Pancreas (tissue), 10 donors: Measurements from ENCODE around the gene AK8. TPM values are rescaled to one million over a fixed set of nuclear protein-coding genes. Genes with fewer than 3 reads are reported as not detected.

Source experiments
- ATAC-seq, 4 donors: fragments of 200-7000 bp; cut with Tn5 transposase; one replicate each; pipeline versions ENCODE4 v1.8.0 to v1.9.1; 2020; ENCODE audit warnings: mild to moderate bottlenecking in 4 of 4, moderate library complexity in 4 of 4
- DNase-seq, 6 donors: peaks; one replicate each; pipeline ENCODE4 v3.0.0-alpha.2; 2020
- FAIRE-seq: peaks from 2 replicates; lab custom pipeline; 2012; peaks lifted over from hg19 to GRCh38; lab: Jason Lieb, UNC
- H3K27ac ChIP-seq, 4 donors: fragments of 200-600 bp; sonication (generic); 1 replicate in 3 of 4; 2 replicates in 1 of 4; pipeline versions ENCODE4 v1.5.0 to v1.8.0; 2020
- H3K27me3 ChIP-seq, 4 donors: fragments of 200-600 bp; one replicate each; pipeline ENCODE4 v1.8.0; 2021
- H3K36me3 ChIP-seq, 3 donors: fragments of 200-600 bp; sonication (generic) in 1 of 3; one replicate each; pipeline versions ENCODE4 v1.5.0 to v1.8.0; 2020 to 2021
- H3K4me1 ChIP-seq, 3 donors: fragments of 200-600 bp; one replicate each; pipeline ENCODE4 v1.8.0; 2021
- H3K4me3 ChIP-seq, 4 donors: fragments of 200-600 bp; sonication (generic) in 2 of 4; one replicate each; pipeline versions ENCODE4 v1.5.0 to v1.8.0; 2020 to 2021
- H3K9me3 ChIP-seq, 4 donors: fragments of 200-600 bp; one replicate each; pipeline ENCODE4 v1.8.0; 2021
- CTCF ChIP-seq, 4 donors: fragments of 200-600 bp; sonication (generic) in 3 of 4; IDR thresholded peaks; one replicate each; pipeline versions ENCODE4 v1.5.0 to v1.8.0; 2021; ENCODE audit warnings: antibody characterized with exemption in 4 of 4
- WGBS, 2 donors: extraction: QIAGEN DNeasy Blood & Tissue Kit; methylation state at CpG; one replicate each; pipeline ENCODE4 v1.1.7; 2013; 5-methylcytosine and 5-hydroxymethylcytosine counted together
- intact Hi-C, 3 donors: fragments of 100-400 bp; cut with DNase I; formaldehyde crosslinking; loops; one replicate each; pipeline versions ENCODE4 v1.11.1 to v1.14.2; 2022
- polyA plus RNA-seq, 2 donors: library from polyadenylated mRNA; stranded (reverse); fragments of 200-250 nt; gene quantifications; one replicate each; pipeline ENCODE4 v1.2.3, GENCODE V29; 2013
- total RNA-seq, 6 donors: library from RNA; stranded (reverse); fragmentation: NEBNext Ultra II Directional in 4 of 6; extraction: Animal tissue kit (Norgen Biotek cat#: 25700) in 4 of 6; gene quantifications; one replicate each; pipeline versions ENCODE4 v1.2.1 to v1.2.4, GENCODE V29; 2021 to 2023
- donor health status: healthy with polysubstance abuse.
- donor health status: DM: no; HTN: no; CAD: no; lungs with moderate emphysema.
- donor health status: DM: no; HTN: no; CAD: no.
- donor health status: control.
- donor health status: control.
- donor health status: Bipolar disorder and iron deficiency.
- donor health status: DM: yes; HTN: yes; CAD: no.
- donor health status: DM: no; HTN: no; CAD: no.
- donor health status: DM: no; HTN: no; CAD: no.
- donor health status: DM: yes; HTN: yes; CAD: no.

The AK8 gene
- total and polyA plus RNA-seq, 8 donors, result 0.19 to 1.0 (median 0.67) TPM

GRCh38 chr9:132703336-132703735 lies 174.7 kb downstream of the AK8 start:
- intact Hi-C loops, result no loop called here
- peak in 1 of 4 donors; percentile 49 for ATAC-seq
- no peak for TF ChIP-seq CTCF (IDR thresholded peaks at IDR 0.05)
- FAIRE-seq, result no peak
- 42% methylated on average over 2 of the region's 2 CpGs for whole genome bisulfite sequencing, 2 donors
- DNase-seq, result no peak
- Histone ChIP-seq H3K9me3 (no peaks in the 10 kb centered on the region), H3K4me1 (no peaks in the 10 kb centered on the region), H3K27me3 (no peaks in the 10 kb centered on the region), H3K4me3 (no peak overlapping the region), H3K36me3 (no peaks in the 10 kb centered on the region), H3K27ac (no peak overlapping the region)

GRCh38 chr9:132702254-132702653 lies 175.8 kb downstream of the AK8 start:
- Histone ChIP-seq H3K27ac (no peak overlapping the region), H3K36me3 (no peaks in the 10 kb centered on the region), H3K4me1 (no peaks in the 10 kb centered on the region), H3K4me3 (no peak overlapping the region), H3K9me3 (no peaks in the 10 kb centered on the region), H3K27me3 (no peaks in the 10 kb centered on the region)
- ATAC-seq, result no peak
- no peak for DNase-seq
- intact Hi-C loops, result no loop called here
- no peak for TF ChIP-seq CTCF (IDR thresholded peaks at IDR 0.05)
- FAIRE-seq, result no peak
- WGBS, 2 donors, result 0 to 2% methylated on average over 1 of the region's 1 CpG

DNA sequence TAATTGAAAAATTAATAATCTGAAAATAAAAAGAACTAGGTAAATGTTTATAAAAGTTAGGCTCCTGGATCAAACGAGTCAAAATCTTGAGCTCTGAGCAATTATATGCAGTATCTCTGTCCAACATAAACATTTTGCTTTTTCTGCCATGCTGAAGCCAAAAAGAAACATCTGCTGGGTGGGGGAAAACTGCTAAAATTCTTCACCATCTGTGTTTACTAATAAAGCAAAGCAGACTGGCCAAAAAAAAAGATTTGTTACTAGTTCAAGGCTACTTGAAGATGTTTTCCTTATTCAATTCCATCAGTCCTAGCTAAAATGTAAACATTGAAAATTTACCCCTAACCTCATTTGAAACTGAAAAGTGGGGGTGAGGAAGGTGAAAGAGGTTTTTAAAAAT lies 178.1 kb downstream of the AK8 start:
- FAIRE-seq (no peak), ATAC-seq (no peak), DNase-seq (no peak)
- no peak for TF ChIP-seq CTCF (IDR thresholded peaks at IDR 0.05)
- Histone ChIP-seq H3K9me3 (no peaks in the 10 kb centered on the region), H3K36me3 (no peaks in the 10 kb centered on the region), H3K27ac (no peak overlapping the region), H3K4me1 (no peaks in the 10 kb centered on the region), H3K27me3 (no peaks in the 10 kb centered on the region), H3K4me3 (no peak overlapping the region)
- intact Hi-C loops, result no loop called here
- 20 to 28% methylated on average over 1 of the region's 1 CpG for WGBS, 2 donors

- Histone ChIP-seq H3K36me3 (no peaks in the 10 kb centered on the region), H3K4me1 (no peaks in the 10 kb centered on the region), H3K27ac (no peak overlapping the region), H3K4me3 (no peak overlapping the region), H3K27me3 (no peaks in the 10 kb centered on the region), H3K9me3 (no peaks in the 10 kb centered on the region)
- no peak for TF ChIP-seq CTCF (IDR thresholded peaks at IDR 0.05)
- 5 to 6% methylated on average over 4 of the region's 4 CpGs for WGBS, 2 donors
- peak; percentile 61 to 88 (median 76) for ATAC-seq
- no peak for FAIRE-seq
- peak in 3 of 6 donors; percentile 51 to 67 (median 58) for DNase-seq
- intact Hi-C loops, result no loop called here
Observed at GRCh38 chr9:132698989-132699388, 179.1 kb downstream of the AK8 start.

GRCh38 chr9:132697230-132697629 lies 180.9 kb downstream of the AK8 start:
- FAIRE-seq, result no peak
- TF ChIP-seq CTCF (IDR thresholded peaks at IDR 0.05), result no peak

More at GRCh38 chr9:132697230-132697629, 180.9 kb downstream of the AK8 start:
- Histone ChIP-seq H3K36me3 (no peaks in the 10 kb centered on the region), H3K4me1 (no peaks in the 10 kb centered on the region), H3K27ac (no peak overlapping the region), H3K9me3 (no peaks in the 10 kb centered on the region), H3K27me3 (no peaks in the 10 kb centered on the region), H3K4me3 (no peak overlapping the region)
- ATAC-seq, result no peak
- no peak for DNase-seq
- intact Hi-C loops, result no loop called here
